HepG2 (cell line): ENCODE results near the gene ADAM15. TPM values are rescaled to one million over a fixed set of nuclear protein-coding genes. Genes with fewer than 3 reads are reported as not detected.

Source experiments
- BRCA1 ChIP-seq: sonication (generic); formaldehyde crosslinking; IDR thresholded peaks from 2 replicates; pipeline ENCODE4 v1.4.0; 2020; ENCODE audit warnings: missing genetic modification reagents
- DNMT1 ChIP-seq: sonication (generic); formaldehyde crosslinking; IDR thresholded peaks from 2 replicates; pipeline ENCODE4 v1.5.1; 2020; ENCODE audit warnings: mild to moderate bottlenecking, missing genetic modification reagents
- DPF2 ChIP-seq: sonication (generic); formaldehyde crosslinking; IDR thresholded peaks from 2 replicates; pipeline ENCODE4 v1.4.0; 2020; ENCODE audit warnings: mild to moderate bottlenecking, low read depth, missing genetic modification reagents, borderline replicate concordance
- FOXA1 ChIP-seq, 2 experiments: fragments of 450-650 bp in 1 of 2; sonication (generic) in 1 of 2; formaldehyde crosslinking in 1 of 2; IDR thresholded peaks; 2 replicates each; pipeline versions ENCODE4 v1.4.0 to v1.6.1; 2016 to 2020; ENCODE audit warnings: missing genetic modification reagents in 1 of 2
- NR2F2 ChIP-seq: IDR thresholded peaks from 2 replicates; pipeline ENCODE4 v1.6.1; 2012; ENCODE audit warnings: low read depth, inconsistent platforms, borderline replicate concordance
- RFX5 ChIP-seq: IDR thresholded peaks from 2 replicates; pipeline ENCODE4 v1.6.1; 2011; ENCODE audit warnings: low read depth, low read length, improper control_type of control experiment
- SOX13 ChIP-seq, 3 experiments: fragments of 450-650 bp in 1 of 3; sonication (generic) in 1 of 3; formaldehyde crosslinking in 1 of 3; IDR thresholded peaks in 2 of 3; conservative IDR thresholded peaks in 1 of 3; 2 replicates each; pipeline versions ENCODE4 v1.5.0 to v1.6.1; 2016 to 2020; ENCODE audit warnings: antibody characterized with exemption in 1 of 3, mild to moderate bottlenecking in 1 of 3, missing compliant biosample characterization in 1 of 3, missing genetic modification reagents in 1 of 3, moderate library complexity in 1 of 3
- SOX6 ChIP-seq, 2 experiments: fragments of 450-650 bp in 1 of 2; sonication (generic) in 1 of 2; formaldehyde crosslinking in 1 of 2; IDR thresholded peaks; 2 replicates each; pipeline versions ENCODE4 v1.4.0 to v1.6.1; 2017 to 2020; ENCODE audit warnings: antibody characterized with exemption in 1 of 2, mild to moderate bottlenecking in 1 of 2, missing genetic modification reagents in 1 of 2
- SP4 ChIP-seq: sonication (generic); formaldehyde crosslinking; IDR thresholded peaks from 2 replicates; pipeline ENCODE4 v1.8.1; 2023; ENCODE audit warnings: mild to moderate bottlenecking, missing genetic modification reagents
- ZC3H4 ChIP-seq: sonication (generic); formaldehyde crosslinking; IDR thresholded peaks from 2 replicates; pipeline ENCODE4 v1.4.0; 2020; ENCODE audit warnings: missing genetic modification reagents, borderline replicate concordance
- ZNF446 ChIP-seq: sonication (generic); formaldehyde crosslinking; IDR thresholded peaks from 2 replicates; pipeline ENCODE4 v1.5.0; 2020; ENCODE audit warnings: mild to moderate bottlenecking, missing genetic modification reagents
- ZNF709 ChIP-seq: sonication (generic); formaldehyde crosslinking; IDR thresholded peaks from 2 replicates; pipeline ENCODE4 v1.5.0; 2020; ENCODE audit warnings: mild to moderate bottlenecking, missing genetic modification reagents
- polyA plus RNA-seq, 8 experiments: library from polyadenylated mRNA; depleted of rRNA in 3 of 8; stranded (reverse) in 7 of 8; unstranded in 1 of 8; fragments of >200 nt; fragmentation: Illumina TruSeq in 4 of 8; extraction: Trizol in 4 of 8; gene quantifications; 2 replicates each; pipeline versions ENCODE4 v1.2.1 to v1.2.3, GENCODE V29; 2011 to 2016; ENCODE audit warnings: low read depth in 4 of 8, missing spikeins in 1 of 8, mixed read lengths in 1 of 8; ENCODE audit not compliant: insufficient read depth in 1 of 8
- total RNA-seq, 5 experiments: library from RNA; depleted of rRNA; stranded (reverse); fragments of >200 nt; fragmentation: Illumina TruSeq; extraction: Trizol; gene quantifications; 2 replicates each; pipeline ENCODE4 v1.2.3, GENCODE V29; 2016; ENCODE audit warnings: low read depth in 1 of 5
- TF ChIP-seq, protein P1 (sequence below): sonication (generic); formaldehyde crosslinking; IDR thresholded peaks from 2 replicates; pipeline ENCODE4 v1.5.0; 2020; ENCODE audit warnings: mild to moderate bottlenecking, missing genetic modification reagents, borderline replicate concordance
- TF ChIP-seq, protein P2 (sequence below): sonication (generic); formaldehyde crosslinking; IDR thresholded peaks from 2 replicates; pipeline ENCODE4 v1.9.0; 2021; ENCODE audit warnings: missing genetic modification reagents, borderline replicate concordance
- TF ChIP-seq, protein P3 (sequence below): IDR thresholded peaks from 2 replicates; pipeline ENCODE4 v1.6.1; 2018; ENCODE audit warnings: missing genetic modification reagents, mild to moderate bottlenecking, missing compliant biosample characterization
- TF ChIP-seq, protein P4 (sequence below): sonication (generic); formaldehyde crosslinking; IDR thresholded peaks from 2 replicates; pipeline ENCODE4 v1.5.1; 2020; ENCODE audit warnings: missing genetic modification reagents, mild to moderate bottlenecking, borderline replicate concordance

Gene ADAM15
- total and polyA plus RNA-seq, 2 of the 13 experiments (the other 11 are each of a cell fraction or from before 2014, with no cell fraction given) = 17.9 to 25.6 TPM

DNA sequence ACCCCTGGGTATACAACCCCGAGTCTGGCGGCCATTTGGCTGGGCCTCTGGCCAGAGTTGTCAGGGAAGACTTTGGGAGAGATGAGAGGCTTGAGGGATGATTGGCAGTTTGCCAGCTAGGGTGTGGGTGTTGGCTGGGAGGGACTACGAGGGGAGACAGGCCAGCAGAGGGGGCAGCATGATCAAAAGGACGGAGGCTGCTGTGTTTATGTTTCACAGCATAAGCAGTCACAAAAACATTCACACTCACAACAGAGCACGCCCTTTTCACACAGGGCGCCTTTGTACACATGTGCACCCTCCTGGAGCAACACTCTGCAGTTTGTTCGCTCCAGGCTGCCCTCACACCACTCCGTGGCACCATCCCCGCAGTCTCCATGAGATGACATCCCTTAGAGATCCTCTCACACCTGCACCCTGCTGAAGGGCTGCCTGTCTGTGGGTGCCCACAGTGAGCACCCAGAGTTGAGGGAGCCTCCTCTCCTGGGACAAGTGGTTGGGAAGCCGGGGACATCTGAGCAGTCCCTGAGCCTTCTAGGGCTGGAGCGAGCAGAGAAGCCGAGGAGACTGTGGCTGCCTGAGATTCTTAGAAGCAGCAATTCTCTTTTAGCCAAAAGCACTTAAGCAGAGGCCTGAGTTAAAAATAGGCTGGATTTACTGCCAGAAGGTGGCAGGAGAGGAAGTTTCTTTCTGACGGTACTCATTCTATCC is 43.0 kb downstream of the ADAM15 start (continued):
- TF ChIP-seq, protein P1, sequence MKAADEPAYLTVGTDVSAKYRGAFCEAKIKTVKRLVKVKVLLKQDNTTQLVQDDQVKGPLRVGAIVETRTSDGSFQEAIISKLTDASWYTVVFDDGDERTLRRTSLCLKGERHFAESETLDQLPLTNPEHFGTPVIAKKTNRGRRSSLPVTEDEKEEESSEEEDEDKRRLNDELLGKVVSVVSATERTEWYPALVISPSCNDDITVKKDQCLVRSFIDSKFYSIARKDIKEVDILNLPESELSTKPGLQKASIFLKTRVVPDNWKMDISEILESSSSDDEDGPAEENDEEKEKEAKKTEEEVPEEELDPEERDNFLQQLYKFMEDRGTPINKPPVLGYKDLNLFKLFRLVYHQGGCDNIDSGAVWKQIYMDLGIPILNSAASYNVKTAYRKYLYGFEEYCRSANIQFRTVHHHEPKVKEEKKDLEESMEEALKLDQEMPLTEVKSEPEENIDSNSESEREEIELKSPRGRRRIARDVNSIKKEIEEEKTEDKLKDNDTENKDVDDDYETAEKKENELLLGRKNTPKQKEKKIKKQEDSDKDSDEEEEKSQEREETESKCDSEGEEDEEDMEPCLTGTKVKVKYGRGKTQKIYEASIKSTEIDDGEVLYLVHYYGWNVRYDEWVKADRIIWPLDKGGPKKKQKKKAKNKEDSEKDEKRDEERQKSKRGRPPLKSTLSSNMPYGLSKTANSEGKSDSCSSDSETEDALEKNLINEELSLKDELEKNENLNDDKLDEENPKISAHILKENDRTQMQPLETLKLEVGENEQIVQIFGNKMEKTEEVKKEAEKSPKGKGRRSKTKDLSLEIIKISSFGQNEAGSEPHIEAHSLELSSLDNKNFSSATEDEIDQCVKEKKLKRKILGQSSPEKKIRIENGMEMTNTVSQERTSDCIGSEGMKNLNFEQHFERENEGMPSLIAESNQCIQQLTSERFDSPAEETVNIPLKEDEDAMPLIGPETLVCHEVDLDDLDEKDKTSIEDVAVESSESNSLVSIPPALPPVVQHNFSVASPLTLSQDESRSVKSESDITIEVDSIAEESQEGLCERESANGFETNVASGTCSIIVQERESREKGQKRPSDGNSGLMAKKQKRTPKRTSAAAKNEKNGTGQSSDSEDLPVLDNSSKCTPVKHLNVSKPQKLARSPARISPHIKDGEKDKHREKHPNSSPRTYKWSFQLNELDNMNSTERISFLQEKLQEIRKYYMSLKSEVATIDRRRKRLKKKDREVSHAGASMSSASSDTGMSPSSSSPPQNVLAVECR (CRISPR knock-in tag) = 0 out of 2 replicates have a peak, but pooled peaks have one; percentile 31
- TF ChIP-seq, protein P2, sequence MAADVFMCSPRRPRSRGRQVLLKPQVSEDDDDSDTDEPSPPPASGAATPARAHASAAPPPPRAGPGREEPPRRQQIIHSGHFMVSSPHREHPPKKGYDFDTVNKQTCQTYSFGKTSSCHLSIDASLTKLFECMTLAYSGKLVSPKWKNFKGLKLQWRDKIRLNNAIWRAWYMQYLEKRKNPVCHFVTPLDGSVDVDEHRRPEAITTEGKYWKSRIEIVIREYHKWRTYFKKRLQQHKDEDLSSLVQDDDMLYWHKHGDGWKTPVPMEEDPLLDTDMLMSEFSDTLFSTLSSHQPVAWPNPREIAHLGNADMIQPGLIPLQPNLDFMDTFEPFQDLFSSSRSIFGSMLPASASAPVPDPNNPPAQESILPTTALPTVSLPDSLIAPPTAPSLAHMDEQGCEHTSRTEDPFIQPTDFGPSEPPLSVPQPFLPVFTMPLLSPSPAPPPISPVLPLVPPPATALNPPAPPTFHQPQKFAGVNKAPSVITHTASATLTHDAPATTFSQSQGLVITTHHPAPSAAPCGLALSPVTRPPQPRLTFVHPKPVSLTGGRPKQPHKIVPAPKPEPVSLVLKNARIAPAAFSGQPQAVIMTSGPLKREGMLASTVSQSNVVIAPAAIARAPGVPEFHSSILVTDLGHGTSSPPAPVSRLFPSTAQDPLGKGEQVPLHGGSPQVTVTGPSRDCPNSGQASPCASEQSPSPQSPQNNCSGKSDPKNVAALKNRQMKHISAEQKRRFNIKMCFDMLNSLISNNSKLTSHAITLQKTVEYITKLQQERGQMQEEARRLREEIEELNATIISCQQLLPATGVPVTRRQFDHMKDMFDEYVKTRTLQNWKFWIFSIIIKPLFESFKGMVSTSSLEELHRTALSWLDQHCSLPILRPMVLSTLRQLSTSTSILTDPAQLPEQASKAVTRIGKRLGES (CRISPR knock-in tag) = no peak
- TF ChIP-seq ZC3H4 (CRISPR knock-in tag) (no peak), NR2F2 (no peak), ZNF446 (peak; percentile 68; the same call in 1 of the 2 replicates), FOXA1 (IDR thresholded peaks at IDR 0.05) (no peak), FOXA1 (CRISPR knock-in tag; IDR thresholded peaks at IDR 0.05) (peak; percentile 16; the same call in 1 of the 2 replicates), BRCA1 (CRISPR knock-in tag) (0 out of 2 replicates have a peak, but pooled peaks have one; percentile 35), SOX13 (IDR thresholded peaks at IDR 0.05) (no peak), SOX13 (CRISPR knock-in tag; conservative IDR thresholded peaks at IDR 0.05 in 1 of 2, IDR thresholded peaks at IDR 0.05 in 1 of 2) (0 out of 4 replicates have a peak, but pooled peaks of 1 of the 2 experiments have one; percentile 6), SOX6 (IDR thresholded peaks at IDR 0.05) (no peak), SOX6 (CRISPR knock-in tag; IDR thresholded peaks at IDR 0.05) (0 out of 2 replicates have a peak, but pooled peaks have one; percentile 13), SP4 (CRISPR knock-in tag) (peak; percentile 55), ZNF709 (CRISPR knock-in tag) (peak; percentile 59; the same call in 1 of the 2 replicates), DPF2 (no peak), RFX5 (no peak), DNMT1 (CRISPR knock-in tag) (0 out of 2 replicates have a peak, but pooled peaks have one; percentile 42)
- TF ChIP-seq, protein P3, sequence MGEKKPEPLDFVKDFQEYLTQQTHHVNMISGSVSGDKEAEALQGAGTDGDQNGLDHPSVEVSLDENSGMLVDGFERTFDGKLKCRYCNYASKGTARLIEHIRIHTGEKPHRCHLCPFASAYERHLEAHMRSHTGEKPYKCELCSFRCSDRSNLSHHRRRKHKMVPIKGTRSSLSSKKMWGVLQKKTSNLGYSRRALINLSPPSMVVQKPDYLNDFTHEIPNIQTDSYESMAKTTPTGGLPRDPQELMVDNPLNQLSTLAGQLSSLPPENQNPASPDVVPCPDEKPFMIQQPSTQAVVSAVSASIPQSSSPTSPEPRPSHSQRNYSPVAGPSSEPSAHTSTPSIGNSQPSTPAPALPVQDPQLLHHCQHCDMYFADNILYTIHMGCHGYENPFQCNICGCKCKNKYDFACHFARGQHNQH (CRISPR knock-in tag) = 0 out of 2 replicates have a peak, but pooled peaks have one; percentile 46
- TF ChIP-seq, protein P4, sequence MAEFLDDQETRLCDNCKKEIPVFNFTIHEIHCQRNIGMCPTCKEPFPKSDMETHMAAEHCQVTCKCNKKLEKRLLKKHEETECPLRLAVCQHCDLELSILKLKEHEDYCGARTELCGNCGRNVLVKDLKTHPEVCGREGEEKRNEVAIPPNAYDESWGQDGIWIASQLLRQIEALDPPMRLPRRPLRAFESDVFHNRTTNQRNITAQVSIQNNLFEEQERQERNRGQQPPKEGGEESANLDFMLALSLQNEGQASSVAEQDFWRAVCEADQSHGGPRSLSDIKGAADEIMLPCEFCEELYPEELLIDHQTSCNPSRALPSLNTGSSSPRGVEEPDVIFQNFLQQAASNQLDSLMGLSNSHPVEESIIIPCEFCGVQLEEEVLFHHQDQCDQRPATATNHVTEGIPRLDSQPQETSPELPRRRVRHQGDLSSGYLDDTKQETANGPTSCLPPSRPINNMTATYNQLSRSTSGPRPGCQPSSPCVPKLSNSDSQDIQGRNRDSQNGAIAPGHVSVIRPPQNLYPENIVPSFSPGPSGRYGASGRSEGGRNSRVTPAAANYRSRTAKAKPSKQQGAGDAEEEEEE = 0 out of 2 replicates have a peak, but pooled peaks have one; percentile 53
